KG1 (cell line): ENCODE results near the gene TAOK3.

Experiments used
- DNase-seq: peaks from one replicate; lab custom pipeline; 2025; lab: John Stamatoyannopoulos, UW

Gene TAOK3

DNA sequence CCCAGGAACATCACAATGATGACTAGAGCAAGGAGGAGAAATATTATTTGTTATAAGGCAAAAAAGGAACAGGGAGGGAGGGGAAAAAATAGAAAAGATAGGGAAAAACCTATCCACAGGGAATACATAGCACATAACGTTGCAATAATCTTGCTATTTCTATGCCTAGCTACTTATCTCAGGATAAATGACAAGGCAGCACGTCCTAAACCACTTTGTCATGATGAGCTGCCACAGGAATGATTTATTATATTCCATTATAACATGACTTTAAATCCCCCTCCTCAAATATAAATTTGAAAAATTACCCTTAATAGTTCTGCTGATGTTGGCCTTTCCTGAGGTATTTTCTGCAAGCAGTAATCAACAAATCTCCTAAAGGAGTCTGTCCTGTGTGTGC lies 160.1 kb downstream of the TAOK3 start:
- DNase-seq = no peak

- DNase-seq = no peak
Measured at GRCh38 chr12:118206107-118206412, 166.6 kb downstream of the TAOK3 start.

DNA sequence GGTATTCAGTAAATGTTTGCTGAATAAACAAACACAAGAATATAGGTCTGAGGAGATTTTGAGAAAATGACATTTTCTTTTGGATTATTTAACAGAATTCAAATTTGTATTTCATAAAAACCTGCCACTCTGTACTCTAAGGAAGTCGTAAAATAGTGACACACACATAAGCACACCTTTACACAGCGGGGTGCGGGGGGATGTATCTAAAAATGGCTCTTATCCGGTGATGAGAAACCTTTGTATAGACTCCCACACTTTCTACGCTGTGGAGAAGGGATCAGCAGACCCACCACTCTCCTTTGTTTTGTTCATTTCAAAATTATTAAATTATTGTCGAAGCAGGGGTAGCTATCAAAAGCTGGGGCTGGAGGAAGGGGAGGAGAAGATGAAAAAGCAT lies 178.7 kb downstream of the TAOK3 start:
- DNase-seq = no peak

DNA sequence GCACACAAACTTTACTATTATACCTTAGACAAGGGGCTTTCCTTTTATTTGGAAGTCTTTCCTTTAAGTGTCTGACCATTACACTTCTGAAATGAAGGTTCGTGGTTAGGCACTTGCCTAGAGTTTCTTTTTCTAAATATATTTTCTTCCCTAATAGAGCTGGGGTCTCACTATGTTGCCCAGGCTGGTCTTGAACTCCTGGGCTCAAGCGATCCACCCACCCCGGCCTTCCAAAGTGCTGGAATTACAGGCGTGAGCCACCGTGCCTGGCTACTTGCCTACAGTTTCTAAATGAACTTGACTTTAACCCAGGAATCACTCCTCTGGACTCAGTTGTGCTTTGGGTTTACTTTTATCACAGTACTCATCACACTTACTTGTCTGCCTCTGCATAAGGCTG lies 179.2 kb downstream of the TAOK3 start:
- DNase-seq = no peak

GRCh38 chr12:118190266-118190665 lies 182.4 kb downstream of the TAOK3 start:
- no peak for DNase-seq

GRCh38 chr12:118189741-118190191 lies 182.9 kb downstream of the TAOK3 start:
- no peak for DNase-seq

GRCh38 chr12:118188690-118189371 lies 183.9 kb downstream of the TAOK3 start:
- DNase-seq = no peak

- DNase-seq = no peak
Measured at GRCh38 chr12:118187751-118188435, 184.8 kb downstream of the TAOK3 start.

DNA sequence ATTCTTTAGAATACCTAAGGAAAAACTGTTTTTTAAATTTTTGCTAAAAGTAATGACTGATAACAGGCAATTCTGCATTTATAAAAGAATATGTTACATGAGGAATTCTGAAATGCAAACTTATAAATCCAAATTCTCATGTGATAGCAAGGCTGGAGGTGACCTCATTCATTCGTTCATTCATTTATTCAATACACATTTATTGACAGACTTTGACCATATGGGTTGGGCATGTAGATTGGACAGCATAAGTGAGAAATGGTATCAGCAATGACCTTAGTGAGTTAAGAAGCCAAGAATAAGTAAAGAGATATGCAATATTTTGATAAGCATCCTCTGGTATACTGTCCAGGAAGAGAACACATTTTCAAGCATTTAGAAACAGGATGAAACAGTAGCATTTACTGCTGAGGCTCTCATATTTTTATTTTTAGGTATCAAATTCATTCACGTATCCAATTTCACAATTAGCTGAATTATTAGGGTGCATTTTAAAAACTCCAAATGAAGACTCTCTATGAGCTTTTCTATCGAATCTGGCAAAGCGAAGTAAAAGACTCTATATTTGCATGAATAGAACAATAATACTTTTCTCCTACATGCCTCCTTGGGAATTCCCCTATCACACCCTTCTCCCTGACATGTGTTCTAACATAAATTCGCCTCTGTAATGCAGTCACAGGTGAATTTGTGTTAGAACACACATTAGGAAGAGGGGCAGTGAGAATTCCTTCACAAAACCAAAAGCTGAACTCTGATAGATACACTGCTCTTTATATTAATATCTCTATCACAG lies 186.9 kb downstream of the TAOK3 start:
- DNase-seq = no peak

GRCh38 chr12:118183711-118184110 lies 189.0 kb downstream of the TAOK3 start:
- no peak for DNase-seq

GRCh38 chr12:118183155-118183554 lies 189.6 kb downstream of the TAOK3 start:
- DNase-seq = no peak

DNA sequence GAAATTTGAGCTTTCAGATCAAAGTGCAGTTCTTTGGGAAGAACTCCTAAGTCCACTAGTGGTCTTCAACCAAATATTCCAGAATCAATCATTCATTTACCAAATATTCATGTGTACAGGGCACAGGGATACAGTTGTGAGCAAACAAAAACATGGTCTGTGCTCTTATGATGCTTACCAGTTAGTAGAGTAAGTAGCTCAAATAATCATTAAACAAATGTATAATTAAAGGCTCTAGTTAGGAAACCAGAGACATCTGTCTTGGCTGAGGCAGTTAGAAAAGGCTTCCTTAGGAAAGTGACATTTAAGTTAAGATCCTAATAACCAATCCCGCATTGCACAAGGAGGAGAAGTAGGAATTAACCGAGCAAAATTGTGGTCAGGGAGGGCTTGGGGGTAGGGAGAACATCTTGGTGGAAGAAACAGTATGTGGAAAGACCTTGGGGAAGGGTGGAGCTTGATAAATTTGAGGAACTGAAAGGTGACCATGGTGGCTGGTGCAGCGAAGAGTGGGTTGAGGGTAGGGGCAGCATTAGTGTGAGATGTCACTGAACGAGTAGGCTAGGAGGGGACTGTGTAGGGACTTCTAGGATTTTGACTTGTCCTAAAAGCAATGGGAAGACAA lies 196.8 kb downstream of the TAOK3 start:
- DNase-seq = no peak

GRCh38 chr12:118166946-118167345 lies 205.8 kb downstream of the TAOK3 start:
- DNase-seq = no peak

DNA sequence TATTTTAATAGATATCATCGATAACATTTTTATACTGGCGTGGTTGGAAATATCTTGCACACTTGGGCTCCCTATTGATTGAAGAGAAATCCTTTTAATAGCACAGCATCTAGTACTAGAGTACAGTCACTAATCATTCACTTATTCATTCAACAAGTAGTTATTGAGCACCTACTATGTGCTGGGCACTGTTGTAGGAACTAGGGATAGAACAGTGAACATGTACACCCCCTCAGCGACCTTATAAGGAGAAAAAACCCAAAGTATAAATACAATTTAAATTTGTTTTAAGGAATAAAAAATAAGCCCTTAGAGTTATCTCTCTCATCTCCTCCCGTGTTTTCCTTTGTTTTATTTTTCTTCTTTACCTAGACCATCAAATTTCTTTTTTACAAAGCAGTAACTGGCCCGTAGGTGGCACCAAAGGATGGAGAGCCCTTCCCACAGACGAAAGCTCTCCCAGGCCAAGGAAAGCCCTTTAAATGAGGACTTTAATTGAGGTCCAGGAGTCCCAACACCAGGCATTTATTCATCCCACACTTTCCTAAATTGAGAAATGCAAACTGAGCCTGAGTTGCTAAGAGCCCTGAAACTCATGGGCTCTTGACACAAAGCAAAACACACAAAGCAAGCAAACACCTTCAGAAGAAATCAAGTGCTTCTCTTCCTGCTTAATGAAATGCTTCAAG lies 207.8 kb downstream of the TAOK3 start:
- no peak for DNase-seq

- DNase-seq = no peak
Measured at GRCh38 chr12:118160536-118160935, 212.2 kb downstream of the TAOK3 start.

DNA sequence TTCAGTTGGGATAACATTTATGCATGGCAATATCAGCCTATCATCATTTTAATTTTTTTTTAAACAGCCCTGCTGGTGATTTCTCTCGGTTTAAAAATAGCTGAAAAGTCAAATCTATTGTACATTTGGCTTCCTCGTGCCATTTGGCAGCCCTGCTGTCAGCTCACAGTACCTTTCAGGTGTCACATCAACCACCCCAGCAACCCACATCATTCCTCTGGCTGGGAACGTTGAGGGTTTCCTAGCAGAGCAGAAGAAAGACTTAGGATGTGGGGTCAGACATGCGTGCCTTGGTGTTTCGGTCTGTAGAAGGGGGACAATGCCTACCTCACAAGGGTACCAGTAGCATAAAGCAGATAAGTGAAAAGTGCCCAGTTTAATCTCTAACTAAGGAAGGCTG lies 221.0 kb downstream of the TAOK3 start:
- DNase-seq = no peak

- DNase-seq = no peak
Measured at GRCh38 chr12:118150625-118151024, 222.1 kb downstream of the TAOK3 start.

- no peak for DNase-seq
Measured at GRCh38 chr12:118148287-118148686, 224.4 kb downstream of the TAOK3 start.

- DNase-seq = no peak
Measured at GRCh38 chr12:118145798-118146156, 226.9 kb downstream of the TAOK3 start.

GRCh38 chr12:118145113-118145797 lies 227.5 kb downstream of the TAOK3 start:
- DNase-seq = no peak

GRCh38 chr12:118144499-118144898 lies 228.2 kb downstream of the TAOK3 start:
- DNase-seq = no peak

- DNase-seq = no peak
Measured at GRCh38 chr12:118140825-118141224, 231.9 kb downstream of the TAOK3 start.
